GM12878 (cell line): Measurements from ENCODE around the gene RRAD. TPM values are rescaled to one million over a fixed set of nuclear protein-coding genes. Genes with fewer than 3 reads are reported as not detected.

ENCODE experiments used
- ATAC-seq: fragments of 200-7000 bp; cut with Tn5 transposase; 3 replicates; pipeline ENCODE4 v1.9.1; 2020; ENCODE audit warnings: mild to moderate bottlenecking, moderate library complexity
- BruUV-seq: library from RNA; stranded (reverse); fragments of 400-500 nt; replicated peaks from 2 replicates; lab custom pipeline; 2021; lab: Mats Ljungman, UMichigan
- CTCF ChIA-PET: fragments of 300-600 bp; sonication (Branson Sonifier 250); formaldehyde crosslinking; extraction: SDS; loops from one replicate; lab custom pipeline; 2021; ENCODE audit warnings: inconsistent platforms; lab: Yijun Ruan, JAX
- POLR2A ChIA-PET: fragments of 350-600 bp; formaldehyde crosslinking; extraction: SDS; loops from one replicate; lab custom pipeline; 2021; ENCODE audit warnings: inconsistent platforms; lab: Charles Lee
- RAD21 ChIA-PET: fragments of 300-600 bp; sonication (Branson Sonifier 250); formaldehyde crosslinking; loops from one replicate; lab custom pipeline; 2023; ENCODE audit warnings: antibody characterized with exemption; ENCODE audit not compliant: unreplicated experiment; lab: Charles Lee
- SMC1A ChIA-PET: fragments of 300-600 bp; sonication (Branson Sonifier 250); formaldehyde crosslinking; loops from one replicate; lab custom pipeline; 2023; ENCODE audit not compliant: unreplicated experiment, uncharacterized antibody; lab: Charles Lee
- DNase-seq: peaks from one replicate; pipeline ENCODE4 v3.0.0-alpha.2; 2011; ENCODE audit warnings: low read depth, low spot score
- FAIRE-seq: peaks from 3 replicates; lab custom pipeline; 2011; peaks lifted over from hg19 to GRCh38; lab: Jason Lieb, UNC
- H2AFZ ChIP-seq: 2 replicates; pipeline ENCODE4 v1.6.0; 2011; ENCODE audit warnings: low read depth, low read length, control low read depth; ENCODE audit not compliant: control insufficient read depth
- H3K27ac ChIP-seq: 2 replicates; pipeline ENCODE4 v1.5.1; 2011; ENCODE audit warnings: control low read depth; ENCODE audit not compliant: control insufficient read depth, insufficient read depth
- H3K27me3 ChIP-seq, 2 experiments: replicated peaks in 1 of 2; 2 replicates each; pipeline versions ENCODE4 v1.6.0 to v1.6.1; 2011; ENCODE audit warnings: low read length in 1 of 2; ENCODE audit not compliant: control insufficient read depth in 2 of 2, insufficient read depth in 2 of 2
- H3K36me3 ChIP-seq, 2 experiments: 2 replicates each; pipeline ENCODE4 v1.5.1; 2011; ENCODE audit warnings: low read length in 1 of 2; ENCODE audit not compliant: control insufficient read depth in 2 of 2, insufficient read depth in 2 of 2
- H3K4me1 ChIP-seq: 2 replicates; pipeline ENCODE4 v1.6.1; 2011; ENCODE audit warnings: mild to moderate bottlenecking, low read length, moderate library complexity, mixed read lengths; ENCODE audit not compliant: control insufficient read depth, insufficient read depth
- H3K4me2 ChIP-seq: 2 replicates; pipeline ENCODE4 v1.6.0; 2011; ENCODE audit warnings: control low read depth; ENCODE audit not compliant: control insufficient read depth, insufficient read depth
- H3K4me3 ChIP-seq: fragments of 200-600 bp; sonication (generic); 2 replicates; pipeline ENCODE4 v1.5.1; 2016
- H3K79me2 ChIP-seq: 2 replicates; pipeline ENCODE4 v1.6.0; 2011; ENCODE audit warnings: low read length; ENCODE audit not compliant: control insufficient read depth, insufficient read depth
- H3K9ac ChIP-seq: 2 replicates; pipeline ENCODE4 v1.8.0; 2011; ENCODE audit warnings: low read length, control low read depth, mixed read lengths; ENCODE audit not compliant: control insufficient read depth, insufficient read depth
- H3K9me3 ChIP-seq: replicated peaks from 3 replicates; pipeline ENCODE4 v1.5.1; 2011; ENCODE audit warnings: mild to moderate bottlenecking, low read length; ENCODE audit not compliant: control insufficient read depth, insufficient read depth
- H4K20me1 ChIP-seq: 2 replicates; pipeline ENCODE4 v1.6.0; 2011; ENCODE audit not compliant: control insufficient read depth, insufficient read depth
- BMI1 ChIP-seq: fragments of 450-650 bp; IDR thresholded peaks from 2 replicates; pipeline ENCODE4 v1.6.1; 2016; ENCODE audit warnings: mild to moderate bottlenecking, moderate library complexity, borderline replicate concordance
- CHD1 ChIP-seq: IDR thresholded peaks from 2 replicates; pipeline ENCODE4 v1.6.1; 2012; ENCODE audit warnings: low read depth, low read length, improper control_type of control experiment
- DPF2 ChIP-seq: fragments of 450-650 bp; IDR thresholded peaks from 2 replicates; pipeline ENCODE4 v1.6.1; 2017; ENCODE audit warnings: mild to moderate bottlenecking
- EGR1 ChIP-seq, 2 experiments: IDR thresholded peaks; 1 replicate in 1 of 2; 2 replicates in 1 of 2; pipeline ENCODE4 v1.6.1; 2011 to 2012; ENCODE audit warnings: low read depth in 2 of 2, low read length in 2 of 2, borderline replicate concordance in 1 of 2, mild to moderate bottlenecking in 1 of 2, moderate library complexity in 1 of 2
- ETV6 ChIP-seq, 2 experiments: fragments of 450-650 bp in 1 of 2; IDR thresholded peaks in 1 of 2; conservative IDR thresholded peaks in 1 of 2; 2 replicates each; pipeline ENCODE4 v1.6.1; 2014; ENCODE audit warnings: antibody characterized with exemption in 1 of 2, borderline replicate concordance in 1 of 2, low read depth in 1 of 2, mild to moderate bottlenecking in 1 of 2, moderate library complexity in 1 of 2
- NKRF ChIP-seq: fragments of 450-650 bp; conservative IDR thresholded peaks from 2 replicates; pipeline ENCODE4 v1.6.1; 2017; ENCODE audit warnings: mild to moderate bottlenecking, moderate library complexity
- RB1 ChIP-seq: fragments of 450-650 bp; formaldehyde crosslinking; IDR thresholded peaks from 2 replicates; pipeline ENCODE4 v1.6.1; 2017; ENCODE audit warnings: mild to moderate bottlenecking, borderline replicate concordance
- SKIL ChIP-seq: fragments of 450-650 bp; IDR thresholded peaks from 2 replicates; pipeline ENCODE4 v1.6.1; 2017; ENCODE audit warnings: mild to moderate bottlenecking, low read depth, inconsistent platforms; ENCODE audit not compliant: poor library complexity, severe bottlenecking
- YBX1 ChIP-seq: fragments of 450-650 bp; IDR thresholded peaks from 2 replicates; pipeline ENCODE4 v1.6.1; 2016; ENCODE audit warnings: antibody characterized with exemption
- WGBS: methylation state at CpG from one replicate; pipeline ENCODE4 v1.1.6; 2016; ENCODE audit warnings: low lambda C conversion rate; ENCODE audit not compliant: insufficient replicate concordance, insufficient coverage; ENCODE audit errors: missing lambda C conversion rate; 5-methylcytosine and 5-hydroxymethylcytosine counted together
- in situ Hi-C: fragments of 300-500 bp; cut with MboI; formaldehyde crosslinking; loops from 9 replicates; pipeline ENCODE4 v1.14.3; 2018; ENCODE audit warnings: mixed read lengths
- intact Hi-C: fragments of 100-400 bp; cut with micrococcal nuclease; formaldehyde crosslinking; loops from one replicate; pipeline ENCODE4 v1.14.2; 2022; ENCODE audit not compliant: unreplicated experiment
- polyA plus RNA-seq, 11 experiments: library from polyadenylated mRNA; depleted of rRNA in 4 of 11; unstranded in 6 of 11; stranded (reverse) in 5 of 11; fragments of >200 nt; fragmentation: Nextera tagmentation in 4 of 11; fragmentation: Illumina TruSeq in 1 of 11; extraction: Ambion mirVana in 4 of 11; extraction: Trizol in 1 of 11; gene quantifications; 1 replicate in 1 of 11; 2 replicates in 10 of 11; pipeline versions ENCODE4 v1.2.1 to v1.2.3, GENCODE V29; 2011 to 2016; ENCODE audit warnings: inconsistent platforms in 2 of 11, missing spikeins in 2 of 11, low read depth in 1 of 11
- total RNA-seq, 4 experiments: library from RNA; depleted of rRNA in 3 of 4; stranded (reverse); fragments of >200 nt in 3 of 4; fragmentation: Illumina TruSeq in 1 of 4; extraction: Trizol in 1 of 4; gene quantifications; 2 replicates each; pipeline versions ENCODE4 v1.2.1 to v1.2.3, GENCODE V29; 2013 to 2021

RRAD gene
- total and polyA plus RNA-seq, 10 of the 15 experiments (the other 5 are each of a cell fraction or from before 2014, with no cell fraction given), result 0.11 to 8.5 (median 2.8) TPM

DNA sequence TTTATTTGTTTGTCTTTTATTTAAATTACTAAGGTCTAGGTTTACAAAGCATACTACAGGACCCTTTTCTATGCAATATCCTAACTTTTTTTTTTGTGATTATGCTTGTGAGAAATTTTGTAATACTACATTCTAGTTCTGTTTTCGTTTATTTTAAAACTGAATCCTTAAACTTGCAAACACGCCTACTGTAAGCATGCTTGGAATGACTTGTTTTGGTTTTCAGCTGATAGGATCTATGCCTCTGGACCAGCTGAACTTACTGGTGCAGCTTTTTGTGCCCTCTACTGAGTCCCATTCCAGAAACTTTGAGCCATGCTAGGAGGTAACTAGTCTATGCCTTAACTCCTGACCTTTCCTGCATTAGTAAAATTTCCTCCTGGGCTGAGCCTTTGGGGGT is 39.0 kb downstream of the RRAD start:
- H4K20me1 ChIP-seq, result no peaks in the 10 kb centered on the region
- no peak overlapping the region for H2AFZ ChIP-seq
- FAIRE-seq (no peak), ATAC-seq (no peak), DNase-seq (no peak)
- no peak overlapping the region for H3K4me2 ChIP-seq
- ChIA-PET POLR2A (interaction anchor here (0.6 kb wide), 2 partner anchors 139 to 145 kb away, joined by 3 read pairs; no protein-coding TSS in a partner anchor), RAD21 (interaction anchor here (1.3 kb wide), 1 partner anchor 9 kb away, joined by 4 read pairs; no protein-coding TSS in a partner anchor), CTCF (interaction anchor here (0.6 to 5.2 kb wide), 5 partner anchors 8 to 302 kb away, joined by 3 to 34 read pairs (median 3); partner anchors contain the start of gene CDH16), SMC1A (interaction anchor here (1.3 kb wide), 1 partner anchor 9 kb away, joined by 4 read pairs; no protein-coding TSS in a partner anchor)
- no peak for TF ChIP-seq RB1
- no peak for TF ChIP-seq SKIL
- no peak for TF ChIP-seq CHD1
- TF ChIP-seq BMI1, result no peak
- TF ChIP-seq DPF2, result no peak
- TF ChIP-seq YBX1, result no peak
- TF ChIP-seq ETV6 (conservative IDR thresholded peaks at IDR 0.05 in 1 of 2, IDR thresholded peaks at IDR 0.05 in 1 of 2; ENCODE audit: borderline replicate concordance in 1 of 2, low read depth in 1 of 2), result no peak
- no peak for TF ChIP-seq NKRF
- TF ChIP-seq EGR1 (IDR thresholded peaks at IDR 0.05; ENCODE audit: borderline replicate concordance in 1 of 2, low read depth in 2 of 2, low read length in 2 of 2), result no peak
- BruUV-seq, result no TSS peak
- intact Hi-C loops (no loop called here), in situ Hi-C loops (no loop called here)
- H3K9me3 ChIP-seq, result no peaks in the 10 kb centered on the region
- H3K79me2 ChIP-seq, result peaks cover 5% of the 10 kb centered on the region
- no peak overlapping the region for H3K4me3 ChIP-seq
- H3K4me1 ChIP-seq, result no peaks in the 10 kb centered on the region; the same call in 1 of the 2 replicates
- no peak overlapping the region for H3K27ac ChIP-seq
- no peak overlapping the region for H3K9ac ChIP-seq
- H3K27me3 ChIP-seq, result no peaks in the 10 kb centered on the region
- peaks cover 3 to 5% of the 10 kb centered on the region in 2 experiments for H3K36me3 ChIP-seq
- 98% methylated on average over 2 of the region's 2 CpGs for WGBS
